G401.6 (cell line): ENCODE data around the gene CMIP.

ENCODE experiments used
- FAIRE-seq: peaks from 2 replicates; lab custom pipeline; 2012; peaks lifted over from hg19 to GRCh38; lab: Jason Lieb, UNC

CMIP gene

DNA sequence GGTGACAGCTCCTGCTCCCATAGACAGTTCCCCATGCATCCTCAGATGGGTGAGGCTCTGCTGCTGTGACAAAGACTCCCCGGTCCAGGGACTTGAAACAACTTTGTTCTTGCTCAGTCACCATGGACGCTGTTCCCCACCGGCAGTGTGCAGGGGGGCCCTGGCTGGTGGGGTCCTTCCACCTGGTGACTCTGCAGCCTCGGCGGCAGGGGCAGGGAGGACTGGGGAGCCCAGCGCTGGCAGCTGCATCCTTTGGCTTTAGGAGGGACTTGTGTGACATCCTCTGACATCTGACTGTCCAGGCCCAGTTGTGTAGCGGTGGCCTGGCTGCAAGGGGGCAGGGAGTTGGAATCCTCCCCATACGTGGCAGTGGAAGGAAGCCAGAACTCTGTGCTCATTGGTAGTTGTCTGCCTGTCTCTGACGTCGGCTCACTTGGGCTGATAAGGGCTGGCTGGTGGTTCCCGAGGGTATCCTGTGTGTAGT, 107.3 kb downstream of the CMIP start:
- FAIRE-seq, result no peak

DNA sequence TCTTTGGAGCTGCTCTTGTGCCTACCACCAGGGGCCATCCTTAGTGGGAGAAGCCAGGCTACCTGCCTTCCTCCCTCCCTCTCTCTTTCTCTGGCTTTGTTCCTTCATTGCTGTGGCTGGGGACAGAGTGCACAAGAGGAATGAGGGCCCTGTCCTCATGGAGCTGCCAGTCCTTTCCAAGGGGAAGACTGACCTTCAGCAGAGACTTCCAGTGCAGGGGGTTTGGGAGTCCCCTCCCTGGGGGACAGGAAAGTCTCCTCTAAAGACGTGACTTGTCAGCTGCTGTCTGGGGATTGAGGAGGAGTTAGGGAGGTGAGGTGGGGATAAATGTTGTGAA, 108.1 kb downstream of the CMIP start:
- FAIRE-seq, result no peak

- no peak for FAIRE-seq
These were observed 108.6 kb downstream of the CMIP start for GRCh38 chr16:81553080-81553813.

GRCh38 chr16:81553814-81554675, 109.4 kb downstream of the CMIP start:
- no peak for FAIRE-seq

GRCh38 chr16:81554979-81555378, 110.4 kb downstream of the CMIP start:
- FAIRE-seq, result no peak

GRCh38 chr16:81555660-81556059, 111.1 kb downstream of the CMIP start:
- FAIRE-seq, result no peak

DNA sequence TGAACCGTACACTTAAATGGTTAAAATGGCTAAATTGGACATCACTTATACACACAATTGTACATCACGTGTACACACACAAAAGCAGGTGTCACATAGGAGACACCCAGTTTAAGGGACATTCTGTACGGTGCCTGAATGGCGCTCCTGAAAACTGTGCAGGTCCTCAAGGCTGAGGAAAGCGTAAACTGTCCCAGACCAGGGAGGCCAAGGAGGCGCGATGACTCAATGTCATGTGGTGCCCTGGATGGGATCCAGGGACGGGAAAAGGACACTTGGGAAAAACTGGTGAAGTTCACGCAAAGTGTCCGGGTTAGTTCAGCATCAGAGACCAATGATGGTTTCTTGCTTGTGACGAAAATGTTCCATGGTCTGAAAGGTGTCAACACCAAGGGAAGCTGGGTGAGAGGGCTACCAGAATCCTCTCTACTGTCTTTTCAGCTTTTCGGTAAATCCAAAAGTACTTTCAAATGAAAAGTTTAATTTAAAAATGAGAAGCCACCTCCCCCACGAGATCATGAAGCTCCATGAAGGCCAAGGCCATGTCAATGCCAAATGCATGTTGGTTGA, 112.2 kb downstream of the CMIP start:
- no peak for FAIRE-seq

GRCh38 chr16:81558077-81558443, 113.5 kb downstream of the CMIP start:
- no peak for FAIRE-seq

GRCh38 chr16:81558444-81559175, 114.0 kb downstream of the CMIP start:
- no peak for FAIRE-seq

- FAIRE-seq, result no peak
These were observed 116.5 kb downstream of the CMIP start for GRCh38 chr16:81560979-81561657.

GRCh38 chr16:81562174-81562849, 117.7 kb downstream of the CMIP start:
- no peak for FAIRE-seq

GRCh38 chr16:81562926-81563325, 118.3 kb downstream of the CMIP start:
- no peak for FAIRE-seq

- no peak for FAIRE-seq
These were observed 119.9 kb downstream of the CMIP start for GRCh38 chr16:81564421-81564911.

DNA sequence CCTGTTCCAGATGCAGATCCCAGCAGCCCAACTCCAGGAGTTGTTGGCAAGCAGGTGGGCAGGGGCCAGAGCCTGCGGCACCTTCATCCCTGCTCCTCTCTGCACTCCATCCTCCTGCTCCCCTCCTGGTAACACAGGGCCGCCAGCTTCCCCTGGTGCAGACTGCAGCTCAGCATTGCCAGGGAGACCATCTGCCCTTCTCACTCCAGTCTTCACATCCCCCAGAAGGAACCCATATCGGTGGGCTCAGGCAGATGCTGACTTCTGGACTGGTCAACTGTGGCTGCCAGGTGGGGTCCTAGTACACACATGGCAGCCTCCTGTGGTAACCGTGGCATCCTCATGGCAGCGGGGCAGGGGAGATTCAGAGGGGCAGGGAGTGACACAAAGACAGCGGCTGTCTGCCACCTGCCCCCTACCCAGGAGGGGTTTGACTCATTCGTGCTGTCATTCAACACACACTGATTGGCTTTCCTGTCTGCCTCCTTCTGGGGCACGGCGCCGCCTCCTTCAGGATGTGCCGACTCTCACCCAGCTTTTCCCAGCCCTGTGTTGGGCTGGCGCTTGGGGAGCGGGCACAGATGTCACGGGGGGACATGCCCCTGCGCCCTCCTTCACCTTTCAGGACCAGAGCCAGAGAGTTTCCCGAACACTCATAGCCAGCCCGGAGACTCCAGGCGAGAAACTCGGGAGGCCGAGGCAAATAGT, 120.9 kb downstream of the CMIP start:
- FAIRE-seq, result no peak

GRCh38 chr16:81566086-81567007, 121.7 kb downstream of the CMIP start:
- FAIRE-seq, result no peak

DNA sequence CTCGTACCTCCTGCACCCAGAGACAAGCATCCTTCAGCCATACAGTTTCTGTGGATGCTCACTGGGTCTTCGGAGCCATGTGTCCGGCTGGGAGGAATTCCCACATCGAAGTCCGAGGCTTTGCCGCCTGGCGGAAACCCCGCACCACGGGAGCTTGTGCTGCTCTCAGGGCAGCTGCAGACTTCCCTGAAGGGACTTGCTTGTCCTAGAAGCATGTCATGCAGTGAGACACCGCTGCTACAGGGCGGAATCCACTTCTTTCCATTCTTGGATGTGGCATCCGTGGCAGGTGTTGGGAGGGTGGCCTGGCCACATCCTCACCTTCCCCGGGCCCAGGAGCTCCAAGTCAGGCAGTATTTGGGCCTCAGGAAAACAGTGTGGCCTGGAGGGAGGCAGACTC, 122.5 kb downstream of the CMIP start:
- FAIRE-seq, result no peak

GRCh38 chr16:81567987-81568748, 123.6 kb downstream of the CMIP start:
- no peak for FAIRE-seq

GRCh38 chr16:81568749-81569087, 124.1 kb downstream of the CMIP start:
- FAIRE-seq, result no peak
